Fibroblast of the aortic adventitia (primary cell): ENCODE measurements around the gene METTL4. TPM values are rescaled to one million over a fixed set of nuclear protein-coding genes. Genes with fewer than 3 reads are reported as not detected.

Source experiments
- DNase-seq: peaks from one replicate; pipeline ENCODE4 v3.0.0-alpha.2; 2010; ENCODE audit warnings: low read depth
- H3K4me3 ChIP-seq: 2 replicates; pipeline ENCODE4 v1.5.1; 2011; ENCODE audit warnings: low read depth, mild to moderate bottlenecking, control low read depth, low read length, moderate library complexity
- small RNA-seq: library from RNA; depleted of rRNA; stranded (forward); fragments of <200 nt; gene quantifications from one replicate; pipeline ENCODE3, GENCODE V24; 2012
- total RNA-seq: library from RNA; depleted of rRNA; stranded (reverse); fragments of >200 nt; gene quantifications from 2 replicates; pipeline ENCODE4 v1.2.3, GENCODE V29; 2012; ENCODE audit warnings: low replicate concordance
- TF ChIP-seq, protein P1 (sequence below): IDR thresholded peaks from 2 replicates; pipeline ENCODE4 v1.5.1; 2011; ENCODE audit warnings: mild to moderate bottlenecking, low read length, control low read depth, inconsistent platforms; ENCODE audit not compliant: insufficient read depth

The METTL4 gene
- total RNA-seq, 1 donor = 22.1 TPM

DNA sequence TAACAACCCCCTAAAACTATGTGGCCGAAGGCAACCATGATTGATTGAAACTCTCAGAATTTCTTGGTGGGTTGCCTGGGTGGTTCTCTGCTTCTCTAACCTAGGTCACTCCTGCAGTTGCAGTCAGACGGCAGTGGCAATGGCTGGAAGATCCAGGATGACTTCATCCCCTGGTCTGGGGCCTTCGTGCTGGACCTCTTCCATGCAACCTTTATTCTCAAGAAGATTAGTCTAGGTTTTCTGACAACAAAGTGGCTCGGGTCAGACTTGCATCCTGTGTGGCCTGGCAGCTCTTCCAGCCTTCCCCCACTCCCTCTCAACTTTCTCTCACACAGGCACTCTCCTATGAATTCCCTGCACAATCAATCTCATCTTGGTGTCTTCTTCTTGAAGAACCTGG lies 76.4 kb downstream of the METTL4 start:
- TF ChIP-seq, protein P1, sequence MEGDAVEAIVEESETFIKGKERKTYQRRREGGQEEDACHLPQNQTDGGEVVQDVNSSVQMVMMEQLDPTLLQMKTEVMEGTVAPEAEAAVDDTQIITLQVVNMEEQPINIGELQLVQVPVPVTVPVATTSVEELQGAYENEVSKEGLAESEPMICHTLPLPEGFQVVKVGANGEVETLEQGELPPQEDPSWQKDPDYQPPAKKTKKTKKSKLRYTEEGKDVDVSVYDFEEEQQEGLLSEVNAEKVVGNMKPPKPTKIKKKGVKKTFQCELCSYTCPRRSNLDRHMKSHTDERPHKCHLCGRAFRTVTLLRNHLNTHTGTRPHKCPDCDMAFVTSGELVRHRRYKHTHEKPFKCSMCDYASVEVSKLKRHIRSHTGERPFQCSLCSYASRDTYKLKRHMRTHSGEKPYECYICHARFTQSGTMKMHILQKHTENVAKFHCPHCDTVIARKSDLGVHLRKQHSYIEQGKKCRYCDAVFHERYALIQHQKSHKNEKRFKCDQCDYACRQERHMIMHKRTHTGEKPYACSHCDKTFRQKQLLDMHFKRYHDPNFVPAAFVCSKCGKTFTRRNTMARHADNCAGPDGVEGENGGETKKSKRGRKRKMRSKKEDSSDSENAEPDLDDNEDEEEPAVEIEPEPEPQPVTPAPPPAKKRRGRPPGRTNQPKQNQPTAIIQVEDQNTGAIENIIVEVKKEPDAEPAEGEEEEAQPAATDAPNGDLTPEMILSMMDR = no peak
- DNase-seq = peak; percentile 65
- H3K4me3 ChIP-seq = no peak overlapping the region

Small RNA genes lying within 50 kb of the gene (small RNA-seq; reads per million reads assigned to genes)
- gene RF00019 = not detected
- not detected for gene RF01233

Other genes with a start within 250 kb of the METTL4 start
- gene NDC80, start 52 bp upstream of the METTL4 start, total RNA-seq = 5.0 and 43.5 TPM in 2 replicates
- gene SMCHD1, start 84.2 kb upstream of the METTL4 start, total RNA-seq = 59.6 and 99.0 TPM in 2 replicates